HG02973 (cell line): Measurements from ENCODE around the gene HNRNPA1.
A peak's percentile ranks its signal among the peaks of the same experiment; 100 is the strongest.
"Not testable (repeated sequence)": the region's sequence is repeated elsewhere in the genome, so short reads cannot be mapped to it uniquely, and the experiment has no call there.

Source experiments
- ATAC-seq: cut with Tn5 transposase; IDR thresholded peaks from one replicate; pipeline ENCODE4 v1.9.1; 2021; ENCODE audit warnings: moderate library complexity; ENCODE audit not compliant: unreplicated experiment

HNRNPA1 gene

GRCh38 chr12:54296393-54297099 lies 16.0 kb downstream of the HNRNPA1 start:
- no peak for ATAC-seq

- ATAC-seq, result no peak
These were observed 18.4 kb downstream of the HNRNPA1 start for GRCh38 chr12:54298904-54299303.

- ATAC-seq, result no peak
These were observed 19.1 kb downstream of the HNRNPA1 start for GRCh38 chr12:54299515-54300224.

- ATAC-seq, result no peak
These were observed 19.8 kb downstream of the HNRNPA1 start for GRCh38 chr12:54300225-54300731.

- ATAC-seq, result no peak
These were observed 20.4 kb downstream of the HNRNPA1 start, which contains the start of gene NFE2 for GRCh38 chr12:54300732-54301427. NFE2 (minus strand) TSS chr12:54301015; CDS start chr12:54295248, 5,767 bp downstream.

- no peak for ATAC-seq
These were observed 21.0 kb downstream of the HNRNPA1 start for GRCh38 chr12:54301428-54302048.

GRCh38 chr12:54303640-54304039 lies 23.1 kb downstream of the HNRNPA1 start:
- no peak for ATAC-seq

GRCh38 chr12:54304187-54304810 lies 23.8 kb downstream of the HNRNPA1 start:
- no peak for ATAC-seq

- ATAC-seq, result no peak
These were observed 26.6 kb downstream of the HNRNPA1 start for GRCh38 chr12:54306925-54307741.

GRCh38 chr12:54311051-54311450 lies 30.5 kb downstream of the HNRNPA1 start:
- ATAC-seq, result no peak

- not testable (repeated sequence) for ATAC-seq
These were observed 31.8 kb downstream of the HNRNPA1 start for GRCh38 chr12:54312309-54312708.

- ATAC-seq, result no peak
These were observed 40.8 kb downstream of the HNRNPA1 start for GRCh38 chr12:54321363-54321762.

- peak; percentile 99 for ATAC-seq
These were observed 44.3 kb downstream of the HNRNPA1 start, which contains the start of gene COPZ1 for GRCh38 chr12:54324617-54325441. COPZ1 (plus strand) TSS chr12:54325131; CDS start chr12:54325164, 33 bp downstream.

GRCh38 chr12:54325442-54326109 lies 45.0 kb downstream of the HNRNPA1 start:
- not testable (repeated sequence) for ATAC-seq

- no peak for ATAC-seq
These were observed 48.2 kb downstream of the HNRNPA1 start for GRCh38 chr12:54328595-54329337.

GRCh38 chr12:54329759-54330158 lies 49.2 kb downstream of the HNRNPA1 start:
- ATAC-seq, result no peak

GRCh38 chr12:54330442-54330841 lies 49.9 kb downstream of the HNRNPA1 start:
- no peak for ATAC-seq
